Progenitor cell of endocrine pancreas (in vitro differentiated cells): Measurements from ENCODE around the gene FANK1. TPM values are rescaled to one million over a fixed set of nuclear protein-coding genes. Genes with fewer than 3 reads are reported as not detected.

Experiments used
- DNase-seq: peaks from one replicate; pipeline ENCODE4 v3.0.0; 2021; ENCODE audit warnings: low spot score; ENCODE audit not compliant: unreplicated experiment
- H3K27ac Mint-ChIP-seq: 2 replicates; pipeline ENCODE4 v1.8.0; 2021; ENCODE audit warnings: mild to moderate bottlenecking, moderate library complexity, mixed read lengths
- H3K27me3 Mint-ChIP-seq: 2 replicates; pipeline ENCODE4 v1.8.0; 2021; ENCODE audit warnings: mixed read lengths
- H3K36me3 Mint-ChIP-seq: 2 replicates; pipeline ENCODE4 v1.8.0; 2022; ENCODE audit warnings: mixed read lengths; ENCODE audit not compliant: insufficient read depth
- H3K4me1 Mint-ChIP-seq: 2 replicates; pipeline ENCODE4 v1.8.0; 2021; ENCODE audit warnings: low read depth, mixed read lengths
- H3K4me3 Mint-ChIP-seq: 2 replicates; pipeline ENCODE4 v1.8.0; 2021; ENCODE audit warnings: low read depth, mild to moderate bottlenecking, moderate library complexity, mixed read lengths
- H3K9me3 Mint-ChIP-seq: 2 replicates; pipeline ENCODE4 v1.8.0; 2021; ENCODE audit warnings: low read depth, mixed read lengths
- total RNA-seq: library from RNA; stranded (reverse); gene quantifications from 2 replicates; pipeline ENCODE4 v1.2.1, GENCODE V29; 2021
- TF ChIP-seq, protein P1 (sequence below): fragments of 200-600 bp; sonication (generic); IDR thresholded peaks from one replicate; pipeline ENCODE4 v1.5.0; 2021; ENCODE audit warnings: antibody characterized with exemption, mild to moderate bottlenecking; ENCODE audit not compliant: unreplicated experiment

FANK1 gene
- total RNA-seq, 1 donor from 2014 or later, result 3.2 TPM

DNA sequence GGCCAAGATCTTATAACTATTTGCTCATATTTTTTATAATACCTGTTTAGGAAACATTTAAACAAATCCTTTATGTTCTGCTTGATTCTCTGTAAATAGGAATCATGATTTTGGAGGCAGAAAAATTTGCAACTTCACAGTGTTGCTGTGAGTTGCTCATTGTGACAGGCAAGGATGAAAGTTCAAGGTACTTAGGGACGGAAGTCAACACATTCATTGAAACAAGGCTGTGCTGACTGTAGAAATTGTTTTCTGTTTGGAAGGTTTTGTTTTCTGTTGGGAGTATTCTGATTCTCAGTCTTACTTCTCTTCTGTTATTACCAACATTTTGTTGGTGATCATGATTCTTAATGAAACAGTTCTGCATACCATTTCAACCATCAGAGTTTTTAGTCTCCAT is 54.9 kb downstream of the FANK1 start:
- TF ChIP-seq, protein P1, sequence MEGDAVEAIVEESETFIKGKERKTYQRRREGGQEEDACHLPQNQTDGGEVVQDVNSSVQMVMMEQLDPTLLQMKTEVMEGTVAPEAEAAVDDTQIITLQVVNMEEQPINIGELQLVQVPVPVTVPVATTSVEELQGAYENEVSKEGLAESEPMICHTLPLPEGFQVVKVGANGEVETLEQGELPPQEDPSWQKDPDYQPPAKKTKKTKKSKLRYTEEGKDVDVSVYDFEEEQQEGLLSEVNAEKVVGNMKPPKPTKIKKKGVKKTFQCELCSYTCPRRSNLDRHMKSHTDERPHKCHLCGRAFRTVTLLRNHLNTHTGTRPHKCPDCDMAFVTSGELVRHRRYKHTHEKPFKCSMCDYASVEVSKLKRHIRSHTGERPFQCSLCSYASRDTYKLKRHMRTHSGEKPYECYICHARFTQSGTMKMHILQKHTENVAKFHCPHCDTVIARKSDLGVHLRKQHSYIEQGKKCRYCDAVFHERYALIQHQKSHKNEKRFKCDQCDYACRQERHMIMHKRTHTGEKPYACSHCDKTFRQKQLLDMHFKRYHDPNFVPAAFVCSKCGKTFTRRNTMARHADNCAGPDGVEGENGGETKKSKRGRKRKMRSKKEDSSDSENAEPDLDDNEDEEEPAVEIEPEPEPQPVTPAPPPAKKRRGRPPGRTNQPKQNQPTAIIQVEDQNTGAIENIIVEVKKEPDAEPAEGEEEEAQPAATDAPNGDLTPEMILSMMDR, result no peak
- DNase-seq, result no peak
- H3K9me3 Mint-ChIP-seq, result peaks cover 15% of the 10 kb centered on the region
- H3K36me3 Mint-ChIP-seq, result peaks cover 5% of the 10 kb centered on the region
- no peaks in the 10 kb centered on the region for H3K4me1 Mint-ChIP-seq
- no peak overlapping the region for H3K4me3 Mint-ChIP-seq
- H3K27me3 Mint-ChIP-seq, result no peaks in the 10 kb centered on the region
- no peak overlapping the region for H3K27ac Mint-ChIP-seq

DNA sequence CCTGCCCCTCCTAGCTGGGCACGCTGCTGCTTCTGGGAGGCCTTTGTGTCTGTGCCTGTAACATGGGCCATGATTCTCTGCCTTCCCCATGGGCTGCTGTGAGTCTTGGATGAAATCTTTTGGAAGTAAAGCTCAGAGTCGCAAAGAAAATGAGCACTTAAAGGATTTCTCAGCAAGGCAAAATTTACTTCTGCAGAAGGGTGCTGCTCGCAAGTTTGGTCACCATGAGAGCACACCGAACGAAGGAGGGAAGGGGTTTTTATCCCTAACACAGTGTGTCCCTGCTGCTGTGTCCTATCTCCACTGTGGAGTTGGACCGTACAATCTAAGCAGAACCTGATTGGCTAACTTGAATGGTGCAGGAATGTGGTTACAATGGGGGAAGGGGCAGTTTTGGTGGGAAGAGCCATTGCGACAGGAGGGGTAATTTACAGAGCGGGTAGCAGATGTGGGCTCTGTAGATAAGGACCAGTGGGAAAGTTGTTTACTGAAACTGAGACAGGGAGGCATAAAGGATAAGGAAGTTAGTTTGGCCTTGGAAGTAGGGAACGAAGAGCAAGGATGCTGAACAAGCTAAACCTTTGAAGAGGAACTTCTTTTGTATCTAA is 57.5 kb downstream of the FANK1 start:
- DNase-seq, result no peak
- TF ChIP-seq, protein P1, result no peak
- H3K9me3 Mint-ChIP-seq, result peaks cover 15% of the 10 kb centered on the region
- no peaks in the 10 kb centered on the region for H3K27me3 Mint-ChIP-seq
- H3K4me3 Mint-ChIP-seq, result no peak overlapping the region
- H3K27ac Mint-ChIP-seq, result no peak overlapping the region
- no peaks in the 10 kb centered on the region for H3K4me1 Mint-ChIP-seq
- peaks cover 5% of the 10 kb centered on the region for H3K36me3 Mint-ChIP-seq

DNA sequence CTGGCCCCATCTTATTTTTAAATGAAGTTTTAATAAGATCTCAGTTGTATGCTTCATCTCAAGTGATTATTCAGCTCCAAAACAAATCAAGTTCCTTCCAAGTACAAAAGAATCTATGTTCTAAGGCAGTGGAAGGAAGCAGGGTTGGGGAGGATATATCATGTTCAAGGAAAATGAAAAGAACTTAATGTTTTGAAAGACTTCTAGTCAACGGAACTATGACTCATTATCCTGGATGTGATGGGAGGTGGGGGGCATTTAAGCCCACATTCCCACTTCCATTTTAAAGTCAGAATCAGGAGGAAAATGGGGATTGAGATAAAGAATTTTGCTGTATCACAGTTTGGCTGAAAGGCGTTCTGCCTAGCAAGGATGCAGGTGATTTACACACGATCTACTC is 59.4 kb downstream of the FANK1 start:
- Mint-ChIP-seq H3K9me3 (peaks cover 15% of the 10 kb centered on the region), H3K27me3 (no peaks in the 10 kb centered on the region), H3K4me1 (no peaks in the 10 kb centered on the region), H3K4me3 (no peak overlapping the region), H3K27ac (no peak overlapping the region), H3K36me3 (peaks cover 5% of the 10 kb centered on the region)
- DNase-seq, result no peak
- TF ChIP-seq, protein P1, result no peak

DNA sequence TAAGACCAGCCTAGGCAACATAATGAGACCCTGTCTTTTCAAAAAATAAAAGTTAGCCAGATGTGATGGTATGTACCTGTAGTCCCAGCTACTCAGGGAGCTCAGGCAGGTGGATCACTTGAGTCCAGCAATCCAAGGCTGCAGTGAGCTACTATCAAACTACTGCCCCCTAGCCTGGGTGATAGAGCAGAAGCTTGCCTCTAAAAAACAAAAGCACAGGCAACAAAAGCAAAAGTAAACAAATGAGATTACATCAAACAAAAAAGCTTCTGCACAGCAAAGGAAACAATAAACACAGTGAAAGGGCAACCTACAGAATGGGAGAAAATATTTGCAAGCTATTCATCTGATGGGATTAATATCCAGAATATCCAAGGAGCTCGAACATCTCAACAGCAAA is 65.4 kb downstream of the FANK1 start:
- Mint-ChIP-seq H3K36me3 (peaks cover 1% of the 10 kb centered on the region), H3K9me3 (peaks cover 11% of the 10 kb centered on the region), H3K27ac (no peak overlapping the region), H3K27me3 (peaks cover 4% of the 10 kb centered on the region), H3K4me3 (no peak overlapping the region), H3K4me1 (no peaks in the 10 kb centered on the region)
- TF ChIP-seq, protein P1, result no peak
- no peak for DNase-seq

DNA sequence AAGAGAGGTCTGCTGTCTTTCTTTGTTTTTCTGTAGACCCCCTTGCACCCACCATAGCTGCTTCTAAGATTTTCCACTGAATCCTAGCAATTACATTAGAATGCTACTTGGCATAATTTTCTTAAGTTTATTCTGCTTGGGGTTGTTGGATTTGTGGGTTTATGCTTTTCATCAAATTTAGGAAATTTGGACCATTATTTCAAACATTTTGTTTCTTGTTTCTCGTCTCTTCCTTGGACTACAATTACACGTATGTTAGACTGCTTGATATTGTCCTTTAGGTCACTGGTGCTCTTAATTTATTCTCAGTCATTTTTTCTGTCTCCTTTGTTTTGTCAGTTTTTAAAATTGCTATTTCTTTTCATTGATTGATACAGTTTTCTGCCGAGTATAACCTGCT is 65.8 kb downstream of the FANK1 start:
- DNase-seq, result no peak
- Mint-ChIP-seq H3K27ac (no peak overlapping the region), H3K9me3 (peaks cover 11% of the 10 kb centered on the region), H3K27me3 (peaks cover 4% of the 10 kb centered on the region), H3K4me3 (no peak overlapping the region), H3K36me3 (peaks cover 1% of the 10 kb centered on the region), H3K4me1 (no peaks in the 10 kb centered on the region)
- TF ChIP-seq, protein P1, result no peak
